GM21723 (cell line): Measurements from ENCODE around the gene NFATC2.
A peak's percentile ranks its signal among the peaks of the same experiment; 100 is the strongest.

ENCODE experiments used
- ATAC-seq: cut with Tn5 transposase; IDR thresholded peaks from one replicate; pipeline ENCODE4 v1.9.1; 2021; ENCODE audit warnings: mild to moderate bottlenecking, moderate library complexity; ENCODE audit not compliant: unreplicated experiment

NFATC2 gene

DNA sequence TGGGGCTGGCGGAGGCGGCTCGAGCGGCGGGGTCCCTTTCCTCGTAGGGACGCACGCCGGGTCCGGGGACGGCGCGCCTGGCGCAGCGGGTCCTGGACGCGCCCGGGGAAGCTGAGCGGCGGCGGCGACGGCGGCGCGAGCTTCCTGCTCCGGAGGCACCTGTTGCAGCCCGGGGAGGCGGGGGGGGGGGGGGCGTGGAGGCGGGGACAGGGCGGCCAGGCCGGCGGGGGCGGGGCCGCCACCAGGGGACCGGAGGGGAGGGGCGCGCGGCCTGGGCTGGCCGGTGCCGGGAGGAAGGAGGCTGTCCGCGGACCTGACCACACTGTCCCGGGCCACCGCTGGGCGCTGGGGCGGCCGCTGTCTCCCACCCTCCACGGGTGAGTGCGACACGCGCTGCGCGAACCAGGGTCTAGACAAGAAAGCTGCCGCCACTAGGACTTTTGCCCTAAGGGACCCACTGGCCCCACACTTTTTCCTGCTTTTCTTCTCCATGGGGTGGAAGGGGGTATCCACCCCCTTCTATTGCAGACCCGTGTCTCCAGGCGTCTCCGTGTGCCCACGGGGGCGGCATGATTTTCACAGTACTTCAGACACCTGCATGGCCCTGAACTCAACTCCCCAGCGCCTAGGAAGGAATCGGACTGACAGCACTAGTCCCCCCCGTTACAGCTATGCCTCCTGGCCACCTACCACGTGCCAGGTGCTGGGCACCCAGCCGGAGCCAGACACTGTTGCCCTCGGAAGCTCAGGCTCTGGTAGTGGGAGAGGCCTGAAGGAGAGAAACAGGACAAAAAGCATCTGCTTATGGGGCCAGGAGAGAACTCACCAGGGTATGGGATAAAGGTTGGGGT, at the start of gene NFATC2:
Gene NFATC2, minus strand, starts transcription at position 149 of the 851 bp plus-strand sequence. CDS start 220 bp downstream, outside the sequence.
- ATAC-seq = peak; percentile 44

DNA sequence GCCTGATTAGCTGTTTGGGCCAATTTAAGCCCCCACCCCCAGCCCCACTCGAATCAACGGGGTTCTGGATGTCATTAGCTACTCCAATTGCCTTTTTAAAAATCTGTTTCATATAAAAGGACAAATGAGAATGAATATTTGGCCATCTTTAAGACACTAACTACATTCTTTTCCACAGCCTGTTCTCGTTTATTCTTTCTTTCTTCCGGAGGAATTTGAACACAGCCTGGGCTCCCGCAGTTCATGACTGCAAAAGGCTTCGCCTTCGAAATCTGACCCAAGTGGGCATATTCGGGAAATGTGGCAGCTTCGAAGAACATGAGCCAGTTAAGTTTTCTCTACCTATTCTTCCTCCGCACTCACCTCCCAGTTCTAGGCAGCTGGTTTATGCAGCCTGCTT, 49.4 kb upstream of the NFATC2 start:
- ATAC-seq = no peak

DNA sequence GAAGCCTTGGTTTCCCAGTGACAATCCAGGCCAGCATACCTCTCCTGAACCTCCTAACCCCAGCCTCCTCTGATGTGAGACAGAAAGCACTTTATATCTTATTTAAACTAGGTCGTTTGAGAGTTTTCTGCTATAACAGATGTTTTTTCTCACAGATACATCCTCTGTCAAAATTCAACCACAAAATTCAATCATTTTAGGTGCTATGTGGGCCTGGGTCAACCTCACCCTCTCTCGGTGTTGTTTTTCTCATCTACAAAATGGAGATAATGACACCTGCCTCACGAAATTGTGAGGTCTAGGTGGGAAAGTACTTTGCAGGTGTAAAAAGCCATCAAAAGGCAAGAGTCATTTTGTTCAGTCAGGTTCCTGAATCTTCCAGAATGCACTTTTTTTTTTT, 46.2 kb upstream of the NFATC2 start:
- no peak for ATAC-seq

GRCh38 chr20:51587145-51587544, 44.6 kb upstream of the NFATC2 start:
- no peak for ATAC-seq

DNA sequence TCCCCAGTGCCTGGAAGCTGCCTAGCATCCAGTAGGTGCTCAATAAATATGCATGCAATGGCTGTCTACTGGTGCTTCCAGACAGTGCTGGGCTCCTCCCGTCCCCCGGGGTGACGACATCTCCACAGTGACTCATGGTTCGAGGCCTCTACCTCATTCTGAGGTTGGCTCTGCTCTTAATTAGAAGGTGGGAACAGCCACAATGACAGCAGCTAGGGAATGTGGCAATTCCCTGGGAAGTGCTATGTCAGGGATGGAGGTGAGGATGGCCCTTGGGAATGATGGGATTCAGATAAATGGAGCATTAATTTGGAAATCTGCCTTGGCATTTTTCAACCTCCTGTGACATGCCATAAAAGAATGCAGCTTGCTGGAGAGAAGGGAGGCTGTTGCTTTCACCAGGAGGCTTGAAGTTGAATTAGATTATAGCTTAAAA, 43.5 kb upstream of the NFATC2 start:
- ATAC-seq = no peak

DNA sequence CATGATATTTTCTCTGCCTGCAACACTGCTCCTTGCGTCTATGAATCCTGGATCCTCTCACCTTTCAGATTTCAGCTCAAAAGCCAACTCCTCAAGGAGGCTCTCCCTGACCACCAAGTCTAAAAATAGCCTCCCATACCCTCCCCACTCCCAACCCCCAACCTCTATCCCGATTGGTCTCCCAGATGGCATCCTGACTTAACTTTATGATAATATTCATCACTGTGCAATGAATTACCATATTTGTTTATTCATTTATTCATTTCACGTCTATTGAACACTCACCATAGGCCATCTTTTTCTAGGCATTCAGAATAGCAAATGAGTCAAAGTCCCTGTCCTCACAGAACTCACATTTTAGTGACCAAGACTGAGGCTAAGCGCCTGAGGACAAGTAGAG, 42.6 kb upstream of the NFATC2 start:
- ATAC-seq = no peak

DNA sequence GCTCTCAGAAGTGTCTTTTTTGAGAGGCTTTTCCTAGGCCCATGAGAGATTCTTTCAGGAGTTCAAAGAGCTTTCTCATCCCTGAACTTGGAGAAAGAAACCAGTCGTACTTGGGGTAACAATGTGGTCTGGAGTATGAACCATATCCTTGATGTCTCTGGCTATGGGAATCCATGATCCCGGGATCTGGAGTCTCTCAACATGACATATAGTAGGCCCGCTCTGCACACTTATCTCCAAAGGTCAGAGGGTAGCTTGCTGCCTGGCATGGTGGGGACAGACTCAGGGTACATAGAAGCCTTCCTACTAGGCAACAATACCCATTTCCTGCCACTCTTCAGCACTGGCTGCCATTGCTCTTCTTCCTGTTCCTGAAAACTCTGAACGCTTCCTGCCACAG, 42.2 kb upstream of the NFATC2 start:
- no peak for ATAC-seq

DNA sequence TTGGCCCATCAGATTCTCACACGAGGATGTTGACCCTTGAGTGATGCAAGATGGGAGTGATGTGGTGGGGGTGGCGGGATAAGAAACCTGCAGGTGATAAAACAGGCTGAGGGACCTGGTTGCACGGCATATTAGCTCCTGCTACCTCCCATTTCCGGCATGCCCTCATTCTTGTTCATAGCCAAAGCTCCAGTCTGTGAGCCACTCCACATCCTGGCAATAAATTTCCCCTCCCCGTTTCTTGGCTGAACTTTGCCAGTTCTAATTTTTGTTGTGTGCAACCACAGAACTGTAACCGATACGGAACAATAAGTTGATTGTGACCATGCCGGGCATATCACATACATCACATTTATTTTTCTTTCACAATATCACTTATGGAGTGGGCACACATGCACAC, 41.6 kb upstream of the NFATC2 start:
- ATAC-seq = no peak

DNA sequence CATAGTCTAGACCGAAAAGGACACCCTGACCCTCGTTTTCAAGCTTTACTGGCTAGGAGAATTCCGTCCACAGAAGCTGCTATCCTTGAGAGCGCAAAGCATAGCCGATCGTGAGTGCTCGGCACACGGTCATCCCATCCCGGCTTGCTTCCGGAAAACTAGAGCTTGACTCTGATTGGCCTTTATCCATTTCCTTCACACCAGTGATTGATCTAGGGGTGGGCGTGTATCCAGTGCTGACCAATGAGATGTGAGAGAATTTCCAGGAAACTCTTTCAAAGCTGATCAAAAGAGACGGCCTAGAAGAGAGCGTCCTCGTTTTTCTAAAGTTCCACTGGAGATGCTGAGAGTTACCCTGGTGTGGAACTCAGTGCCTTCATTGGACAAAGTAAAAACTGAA, 41.0 kb upstream of the NFATC2 start:
- ATAC-seq = no peak

GRCh38 chr20:51583073-51583472, 40.6 kb upstream of the NFATC2 start:
- no peak for ATAC-seq

GRCh38 chr20:51581571-51581970, 39.1 kb upstream of the NFATC2 start:
- ATAC-seq = no peak

DNA sequence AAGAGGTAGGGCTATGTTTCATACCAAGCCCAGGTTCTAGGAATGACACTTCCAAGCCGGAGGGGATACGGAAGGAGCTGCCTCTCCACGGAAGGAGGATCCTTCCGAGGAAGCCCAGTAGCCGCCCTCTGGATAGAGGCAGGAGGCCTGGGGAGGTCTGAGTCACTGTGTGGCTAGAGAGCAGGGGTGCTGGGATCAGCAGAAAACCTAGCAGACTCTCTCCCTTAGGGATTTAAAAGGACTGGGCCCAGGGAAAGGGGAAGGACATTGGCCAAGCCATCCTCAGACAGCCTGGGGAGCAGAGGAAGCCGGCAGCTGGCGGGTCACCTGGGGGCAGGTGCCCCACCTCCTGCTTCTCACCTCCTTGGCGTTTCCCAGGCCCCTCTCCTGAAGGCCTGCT, 36.6 kb upstream of the NFATC2 start:
- ATAC-seq = no peak

GRCh38 chr20:51578145-51578459, 35.6 kb upstream of the NFATC2 start:
- no peak for ATAC-seq

GRCh38 chr20:51577432-51578144, 35.1 kb upstream of the NFATC2 start:
- ATAC-seq = no peak

- no peak for ATAC-seq
These were observed 33.0 kb upstream of the NFATC2 start for GRCh38 chr20:51575486-51575885.

GRCh38 chr20:51574248-51575033, 31.9 kb upstream of the NFATC2 start:
- no peak for ATAC-seq

DNA sequence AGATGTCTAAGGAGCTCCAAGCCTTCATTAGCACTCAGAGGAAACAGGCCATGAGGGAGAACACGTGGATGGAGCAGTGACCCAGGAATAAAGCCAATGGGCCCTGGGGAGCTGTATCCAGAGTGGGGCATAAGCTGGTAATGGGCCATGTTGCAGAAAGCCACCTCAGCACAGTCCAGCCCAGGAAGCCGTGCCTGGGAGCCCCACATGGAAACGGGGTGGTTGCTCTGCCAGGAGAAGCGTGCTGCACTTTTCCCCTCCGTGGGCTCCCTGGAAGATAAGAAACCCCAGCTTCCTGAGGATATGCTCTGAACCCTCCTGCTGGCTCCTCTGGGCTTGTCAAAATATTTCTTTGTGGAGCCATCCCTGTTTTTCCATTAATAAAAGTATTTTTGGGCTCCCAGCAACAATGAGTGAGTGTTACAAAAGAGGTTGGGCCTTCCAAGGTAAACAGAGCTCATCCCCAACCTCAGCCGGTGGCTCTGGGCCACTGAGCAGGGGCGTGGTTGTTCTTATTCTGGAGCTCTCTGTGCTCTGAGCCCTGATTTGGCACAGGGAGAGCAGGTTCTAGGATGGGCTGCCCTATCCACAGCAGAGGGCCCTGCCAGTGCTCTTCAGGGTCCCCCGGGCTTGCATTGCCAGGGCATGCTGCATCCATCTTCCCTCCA, 31.2 kb upstream of the NFATC2 start:
- no peak for ATAC-seq

GRCh38 chr20:51571460-51571794, 28.9 kb upstream of the NFATC2 start:
- ATAC-seq = no peak

- ATAC-seq = no peak
These were observed 28.4 kb upstream of the NFATC2 start for GRCh38 chr20:51570739-51571459.
